K562 (cell line): Measurements from ENCODE around the gene SAT1. TPM values are rescaled to one million over a fixed set of nuclear protein-coding genes. Genes with fewer than 3 reads are reported as not detected.
A peak's percentile ranks its signal among the peaks of the same experiment; 100 is the strongest.

Source experiments
- BHLHE40 ChIP-seq: IDR thresholded peaks from 2 replicates; pipeline ENCODE4 v1.6.1; 2011; ENCODE audit warnings: low read length, improper control_type of control experiment
- E2F1 ChIP-seq: sonication (generic); formaldehyde crosslinking; IDR thresholded peaks from 2 replicates; pipeline ENCODE4 v1.8.1; 2023; ENCODE audit warnings: mild to moderate bottlenecking, missing genetic modification reagents, moderate library complexity
- FOXJ2 ChIP-seq: fragments of 200-800 bp; sonication (Bioruptor generic); IDR thresholded peaks from 2 replicates; pipeline ENCODE4 v1.6.1; 2016; ENCODE audit warnings: missing genetic modification characterization, missing compliant biosample characterization
- FOXP4 ChIP-seq: sonication (generic); formaldehyde crosslinking; IDR thresholded peaks from 2 replicates; pipeline ENCODE4 v1.8.0; 2022; ENCODE audit warnings: mild to moderate bottlenecking, missing genetic modification reagents, borderline replicate concordance
- GATA2 ChIP-seq: sonication (generic); formaldehyde crosslinking; IDR thresholded peaks from 2 replicates; pipeline ENCODE4 v1.4.0; 2020; ENCODE audit warnings: mild to moderate bottlenecking, missing genetic modification reagents
- HDAC1 ChIP-seq, 2 experiments: fragments of 450-650 bp; IDR thresholded peaks; 2 replicates each; pipeline ENCODE4 v1.6.1; 2016 to 2017; ENCODE audit warnings: inconsistent platforms in 1 of 2, mild to moderate bottlenecking in 1 of 2, moderate library complexity in 1 of 2
- IFI16 ChIP-seq: fragments of 250-450 bp; sonication (Bioruptor Pico); IDR thresholded peaks from 2 replicates; pipeline ENCODE4 v2.1.2; 2022; ENCODE audit warnings: mild to moderate bottlenecking, inconsistent platforms
- KDM5B ChIP-seq: fragments of 200-600 bp; sonication (generic); IDR thresholded peaks from 2 replicates; pipeline ENCODE4 v1.6.1; 2012; ENCODE audit warnings: low read depth, mild to moderate bottlenecking, moderate library complexity, low read length, control low read depth, inconsistent platforms; ENCODE audit not compliant: insufficient replicate concordance
- PCBP1 ChIP-seq: fragments of 200-400 bp; formaldehyde crosslinking; IDR thresholded peaks from 2 replicates; pipeline ENCODE4 v1.6.1; 2018; ENCODE audit warnings: mild to moderate bottlenecking, low read depth, low read length; ENCODE audit not compliant: poor library complexity, severe bottlenecking
- RBM17 ChIP-seq: fragments of 200-400 bp; formaldehyde crosslinking; IDR thresholded peaks from 2 replicates; pipeline ENCODE4 v1.6.1; 2017; ENCODE audit warnings: low read depth, mild to moderate bottlenecking, low read length, borderline replicate concordance
- SAFB2 ChIP-seq: fragments of 200-400 bp; formaldehyde crosslinking; IDR thresholded peaks from 2 replicates; pipeline ENCODE4 v1.6.1; 2018; ENCODE audit warnings: borderline replicate concordance, low read length, low read depth, moderate library complexity; ENCODE audit not compliant: severe bottlenecking
- SMARCA4 ChIP-seq: fragments of 450-650 bp; IDR thresholded peaks from 2 replicates; pipeline ENCODE4 v1.6.1; 2016
- SMARCE1 ChIP-seq: fragments of 450-650 bp; IDR thresholded peaks from 2 replicates; pipeline ENCODE4 v1.7.1; 2016; ENCODE audit warnings: mild to moderate bottlenecking
- SNAPC5 ChIP-seq: fragments of 250-450 bp; sonication (Bioruptor Pico); IDR thresholded peaks from 2 replicates; pipeline ENCODE4 v1.8.0; 2021; ENCODE audit warnings: moderate library complexity, mild to moderate bottlenecking, inconsistent platforms
- SRSF3 ChIP-seq: fragments of 200-400 bp; formaldehyde crosslinking; IDR thresholded peaks from 2 replicates; pipeline ENCODE4 v1.6.1; 2016; ENCODE audit warnings: mild to moderate bottlenecking, low read length, moderate library complexity; ENCODE audit not compliant: insufficient read depth
- STAG1 ChIP-seq: sonication (generic); formaldehyde crosslinking; IDR thresholded peaks from 2 replicates; pipeline ENCODE4 v1.5.0; 2020; ENCODE audit warnings: missing genetic modification reagents, borderline replicate concordance
- STAT5A ChIP-seq: IDR thresholded peaks from 2 replicates; pipeline ENCODE4 v1.6.1; 2012; ENCODE audit warnings: low read length, inconsistent platforms, borderline replicate concordance
- USF2 ChIP-seq: sonication (generic); formaldehyde crosslinking; IDR thresholded peaks from 2 replicates; pipeline ENCODE4 v1.5.0; 2020; ENCODE audit warnings: missing genetic modification reagents
- ZNF143 ChIP-seq: sonication (generic); formaldehyde crosslinking; IDR thresholded peaks from 2 replicates; pipeline ENCODE4 v1.9.0; 2022; ENCODE audit warnings: mild to moderate bottlenecking, missing genetic modification reagents
- ZNF384 ChIP-seq: IDR thresholded peaks from 2 replicates; pipeline ENCODE4 v1.6.1; 2012; ENCODE audit warnings: low read depth, low read length, improper control_type of control experiment
- ZNF431 ChIP-seq: sonication (generic); formaldehyde crosslinking; IDR thresholded peaks from 2 replicates; pipeline ENCODE4 v1.8.0; 2022; ENCODE audit warnings: mild to moderate bottlenecking, missing genetic modification reagents
- ZNF507 ChIP-seq: conservative IDR thresholded peaks from 2 replicates; pipeline ENCODE4 v1.6.1; 2017; ENCODE audit warnings: missing genetic modification characterization, missing compliant biosample characterization
- polyA plus RNA-seq, 8 experiments: library from polyadenylated mRNA; depleted of rRNA in 4 of 8; stranded (reverse) in 5 of 8; unstranded in 3 of 8; fragments of >200 nt; fragmentation: Nextera tagmentation in 2 of 8; fragmentation: Illumina TruSeq in 1 of 8; extraction: Ambion mirVana in 2 of 8; extraction: Trizol in 1 of 8; gene quantifications; 2 replicates each; pipeline versions ENCODE4 v1.2.1 to v1.2.3, GENCODE V29; 2011 to 2014; ENCODE audit warnings: inconsistent platforms in 1 of 8, missing spikeins in 1 of 8
- total RNA-seq, 7 experiments: library from RNA; depleted of rRNA in 6 of 7; stranded (reverse); fragments of >200 nt in 6 of 7; fragmentation: Illumina TruSeq in 2 of 7; extraction: Trizol in 2 of 7; gene quantifications; 2 replicates each; pipeline versions ENCODE4 v1.2.1 to v1.2.3, GENCODE V29; 2011 to 2021; ENCODE audit warnings: low replicate concordance in 1 of 7

Gene SAT1
- total and polyA plus RNA-seq, 9 of the 15 experiments (the other 6 are each of a cell fraction or from before 2014, with no cell fraction given) = 47.4 to 194 (median 74.1) TPM

GRCh38 chrX:23782863-23783588 is at the start of gene SAT1 (continued):
- no peak for TF ChIP-seq FOXP4 (CRISPR knock-in tag)
- 0 out of 2 replicates have a peak, but pooled peaks have one; percentile 8 for TF ChIP-seq SMARCE1
- TF ChIP-seq ZNF384 = peak; percentile 66; the same call in 1 of the 2 replicates
- TF ChIP-seq PCBP1 = peak; percentile 42
- TF ChIP-seq SRSF3 = no peak
- no peak for TF ChIP-seq SMARCA4
- no peak for TF ChIP-seq SNAPC5 (CRISPR knock-in tag)
- TF ChIP-seq HDAC1 (IDR thresholded peaks at IDR 0.05) = peak in 1 of 2 experiments; percentile 60; a peak in 1 of 4 replicates
- no peak for TF ChIP-seq ZNF143 (CRISPR knock-in tag)
- peak; percentile 14; the same call in 1 of the 2 replicates for TF ChIP-seq STAT5A
- TF ChIP-seq RBM17 = no peak
- no peak for TF ChIP-seq IFI16
- peak; percentile 28; the same call in 1 of the 2 replicates for TF ChIP-seq BHLHE40
- peak; percentile 100 for TF ChIP-seq KDM5B
- no peak for TF ChIP-seq ZNF507
- no peak for TF ChIP-seq SAFB2
- 0 out of 2 replicates have a peak, but pooled peaks have one; percentile 18 for TF ChIP-seq ZNF431
- no peak for TF ChIP-seq STAG1 (CRISPR knock-in tag)
- TF ChIP-seq FOXJ2 (tag) = no peak
- no peak for TF ChIP-seq GATA2
- 0 out of 2 replicates have a peak, but pooled peaks have one; percentile 45 for TF ChIP-seq E2F1 (CRISPR knock-in tag)
- no peak for TF ChIP-seq USF2 (CRISPR knock-in tag)
